ENCODE results near the gene DUSP8.

Gene DUSP8

DNA sequence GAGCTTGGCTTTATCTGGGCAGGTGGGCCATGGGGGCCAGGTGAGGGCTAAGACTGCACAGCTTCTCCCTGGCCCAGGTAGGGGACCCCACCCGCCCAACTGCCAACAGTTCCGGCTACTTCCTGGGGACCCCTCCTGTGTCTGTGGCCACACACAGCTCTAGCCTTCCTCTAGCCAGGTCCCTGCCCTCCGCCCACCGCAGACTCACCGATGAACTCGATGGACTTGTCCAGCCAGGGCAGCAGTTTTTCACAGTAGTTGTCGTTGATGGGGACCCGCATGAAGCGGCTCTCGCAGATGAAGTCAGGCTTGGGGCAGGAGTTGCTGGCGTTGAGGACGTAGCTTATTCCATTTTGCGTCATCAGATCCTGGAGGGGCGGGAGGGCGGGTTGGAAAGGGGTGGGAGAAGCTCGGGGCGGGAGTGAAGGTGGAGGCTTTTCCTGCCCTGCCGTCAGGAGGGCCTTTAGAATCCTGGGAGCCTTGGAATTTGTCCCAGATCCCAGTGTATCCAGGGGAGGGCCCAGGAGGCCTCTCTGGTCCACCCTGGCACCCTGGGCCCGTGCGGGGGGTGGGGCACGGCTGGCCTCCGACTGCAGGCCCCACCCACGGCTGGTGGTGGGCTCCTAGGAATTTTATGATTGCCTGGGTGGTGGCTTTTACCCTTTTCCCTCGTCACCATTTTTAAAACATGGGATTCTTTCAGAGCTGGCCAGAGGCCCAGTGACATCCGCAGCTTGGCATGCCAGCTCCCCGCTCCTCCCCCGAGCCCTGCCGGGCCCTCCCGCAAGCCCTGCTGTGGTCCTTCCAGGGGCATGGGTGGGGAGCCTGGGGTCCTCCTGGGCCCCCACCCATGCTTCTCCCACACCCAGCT, 13.9 kb downstream of the DUSP8 start:
- TF ChIP-seq ZFX (IDR thresholded peaks at IDR 0.05; ENCODE audit: borderline replicate concordance), result no peak
- TF ChIP-seq, protein P1, sequence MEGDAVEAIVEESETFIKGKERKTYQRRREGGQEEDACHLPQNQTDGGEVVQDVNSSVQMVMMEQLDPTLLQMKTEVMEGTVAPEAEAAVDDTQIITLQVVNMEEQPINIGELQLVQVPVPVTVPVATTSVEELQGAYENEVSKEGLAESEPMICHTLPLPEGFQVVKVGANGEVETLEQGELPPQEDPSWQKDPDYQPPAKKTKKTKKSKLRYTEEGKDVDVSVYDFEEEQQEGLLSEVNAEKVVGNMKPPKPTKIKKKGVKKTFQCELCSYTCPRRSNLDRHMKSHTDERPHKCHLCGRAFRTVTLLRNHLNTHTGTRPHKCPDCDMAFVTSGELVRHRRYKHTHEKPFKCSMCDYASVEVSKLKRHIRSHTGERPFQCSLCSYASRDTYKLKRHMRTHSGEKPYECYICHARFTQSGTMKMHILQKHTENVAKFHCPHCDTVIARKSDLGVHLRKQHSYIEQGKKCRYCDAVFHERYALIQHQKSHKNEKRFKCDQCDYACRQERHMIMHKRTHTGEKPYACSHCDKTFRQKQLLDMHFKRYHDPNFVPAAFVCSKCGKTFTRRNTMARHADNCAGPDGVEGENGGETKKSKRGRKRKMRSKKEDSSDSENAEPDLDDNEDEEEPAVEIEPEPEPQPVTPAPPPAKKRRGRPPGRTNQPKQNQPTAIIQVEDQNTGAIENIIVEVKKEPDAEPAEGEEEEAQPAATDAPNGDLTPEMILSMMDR (IDR thresholded peaks at IDR 0.05), result no peak

GRCh38 chr11:1557051-1557884, 14.8 kb downstream of the DUSP8 start:
- H3K27ac ChIP-seq, result no peak overlapping the region; the same call in 1 of the 2 replicates
- TF ChIP-seq, protein P1 (IDR thresholded peaks at IDR 0.05), result no peak
- TF ChIP-seq ZFX (IDR thresholded peaks at IDR 0.05; ENCODE audit: borderline replicate concordance), result no peak

More for the DNA sequence above, 13.9 kb downstream of the DUSP8 start:
- peak overlapping the region; percentile 51 for H3K27ac ChIP-seq

- H3K27ac ChIP-seq, result no peak overlapping the region
- TF ChIP-seq ZFX (IDR thresholded peaks at IDR 0.05; ENCODE audit: borderline replicate concordance), result no peak
- TF ChIP-seq, protein P1 (IDR thresholded peaks at IDR 0.05), result no peak
These were observed 15.7 kb downstream of the DUSP8 start for GRCh38 chr11:1556278-1556902.

DNA sequence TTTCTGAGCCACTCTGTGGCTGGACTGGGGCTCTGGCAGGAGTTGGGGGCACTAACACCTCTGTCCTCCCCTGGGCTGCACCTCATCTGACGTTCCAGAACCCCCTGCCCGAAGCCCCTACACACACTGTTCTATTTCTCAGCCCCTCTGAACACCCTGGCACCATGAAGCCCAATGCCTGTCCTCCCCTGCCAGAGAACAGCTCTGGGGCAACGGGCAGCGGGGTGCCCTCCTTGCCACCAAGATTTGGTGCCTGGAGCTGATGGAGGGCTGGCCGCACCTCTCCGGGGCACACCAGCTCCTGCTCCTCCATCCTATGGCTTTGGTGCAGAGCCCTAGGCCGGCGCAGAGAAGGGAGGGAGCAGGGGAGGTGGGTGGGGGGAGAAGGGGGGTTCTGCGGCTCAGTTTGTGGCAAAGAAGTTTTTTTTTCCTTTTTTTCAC, 16.3 kb downstream of the DUSP8 start:
- H3K27ac ChIP-seq, result no peak overlapping the region
- TF ChIP-seq, protein P1 (IDR thresholded peaks at IDR 0.05), result no peak

DNA sequence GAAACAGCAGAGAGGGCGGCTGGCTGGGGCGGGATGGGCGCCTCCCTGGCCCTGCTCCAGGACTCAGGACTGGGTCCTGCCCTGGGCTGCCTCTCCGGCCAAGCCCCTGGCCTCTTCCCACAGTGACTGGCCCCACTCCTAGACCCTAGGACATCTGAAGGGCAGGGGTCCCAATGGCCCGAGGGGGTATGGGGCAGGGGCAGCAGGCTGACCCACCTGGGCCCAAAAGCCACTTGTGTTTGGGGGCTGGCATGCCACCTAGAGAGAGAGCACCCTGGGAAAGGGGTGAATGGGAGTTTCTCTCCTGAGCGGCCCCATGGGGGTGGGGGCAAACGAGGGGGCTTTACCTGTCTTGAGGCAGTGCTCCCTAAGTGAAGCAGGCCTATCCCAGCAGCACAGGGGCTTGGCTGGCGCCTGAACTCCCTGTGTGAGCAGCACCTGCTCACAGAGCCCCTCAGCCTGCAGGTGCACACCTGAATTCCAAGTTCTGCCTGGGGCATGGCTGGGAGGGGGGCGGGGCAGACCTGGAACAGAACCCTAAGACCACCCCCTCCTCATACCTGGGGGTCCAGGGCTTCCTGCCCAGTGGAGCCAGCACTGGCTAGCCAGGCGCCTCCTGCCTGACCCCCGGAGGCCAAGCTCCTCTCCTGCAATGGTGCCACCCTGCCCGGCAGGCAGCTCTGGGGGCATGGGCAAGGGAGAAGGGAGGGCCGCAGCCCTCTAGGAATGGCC, 16.9 kb downstream of the DUSP8 start:
- TF ChIP-seq, protein P1 (IDR thresholded peaks at IDR 0.05), result no peak
- TF ChIP-seq ZFX (IDR thresholded peaks at IDR 0.05; ENCODE audit: borderline replicate concordance), result no peak
- no peak overlapping the region for H3K27ac ChIP-seq

GRCh38 chr11:1553808-1554594, 18.1 kb downstream of the DUSP8 start:
- H3K27ac ChIP-seq, result no peak overlapping the region
- TF ChIP-seq ZFX (IDR thresholded peaks at IDR 0.05; ENCODE audit: borderline replicate concordance), result no peak
- TF ChIP-seq, protein P1 (IDR thresholded peaks at IDR 0.05), result peak; percentile 31

Data from 22Rv1 (cell line).